ENCODE measurements around the gene CDH2. TPM values are rescaled to one million over a fixed set of nuclear protein-coding genes. Genes with fewer than 3 reads are reported as not detected.

Gene CDH2
- total RNA-seq, 1 experiment from 2014 or later = 36.2 TPM

GRCh38 chr18:28041366-28041765, 135.6 kb downstream of the CDH2 start:
- H4K8ac ChIP-seq (replicated peaks; ENCODE audit: insufficient read length, low read depth, low read length) = no peak overlapping the region
- no peak overlapping the region for H4K5ac ChIP-seq (ENCODE audit: insufficient read length, low read depth, low read length)
- H3K18ac ChIP-seq (ENCODE audit: insufficient read length, low read depth, low read length) = no peak overlapping the region
- H3K27me3 ChIP-seq (ENCODE audit: insufficient read depth, low read length) = no peaks in the 10 kb centered on the region
- no peak for DNase-seq
- no peak overlapping the region for H2AFZ ChIP-seq (ENCODE audit: low read length)
- no peak overlapping the region for H3K14ac ChIP-seq (ENCODE audit: insufficient read depth, low read length)
- H3K4me1 ChIP-seq (ENCODE audit: insufficient read depth, low read length) = peaks cover 15% of the 10 kb centered on the region
- H3K4ac ChIP-seq (ENCODE audit: low read depth, low read length) = no peak overlapping the region
- H4K91ac ChIP-seq (ENCODE audit: insufficient read length, low read depth, low read length) = no peak overlapping the region
- H2BK15ac ChIP-seq (ENCODE audit: low read depth, low read length) = no peak overlapping the region
- no peak overlapping the region for H3K27ac ChIP-seq (ENCODE audit: insufficient read length, low read depth, low read length)
- WGBS (ENCODE audit: extremely low coverage, insufficient read length, low lambda C conversion rate) = no CpG with 5 or more reads among the region's 5 CpGs
- no peak overlapping the region for H3T11ph ChIP-seq (ENCODE audit: low read length)
- TF ChIP-seq CTCF (conservative IDR thresholded peaks at IDR 0.05) = no peak
- no peak overlapping the region for H3K23ac ChIP-seq (ENCODE audit: insufficient read length, low read depth, low read length)
- Mint-ChIP-seq H3K4me3 (no peak overlapping the region), H3K27me3 (ENCODE audit: low read depth) (no peaks in the 10 kb centered on the region), H3K27ac (no peak overlapping the region), H3K4me1 (peaks cover 34 to 44% of the 10 kb centered on the region in 2 experiments), H3K9me3 (no peaks in the 10 kb centered on the region), H3K36me3 (ENCODE audit: insufficient read depth in 1 of 3, low read depth in 3 of 3) (no peaks in the 10 kb centered on the region)
- H4K20me1 ChIP-seq (ENCODE audit: control insufficient read depth, insufficient read depth, insufficient read length) = no peaks in the 10 kb centered on the region
- no peaks in the 10 kb centered on the region for H3K23me2 ChIP-seq (ENCODE audit: insufficient read length, low read depth, low read length, poor library complexity, severe bottlenecking)
- no peak overlapping the region for H2BK20ac ChIP-seq (ENCODE audit: low read depth, low read length, poor library complexity, severe bottlenecking)
- H3K9me3 ChIP-seq (ENCODE audit: control insufficient read depth, low read depth, low read length) = no peaks in the 10 kb centered on the region
- no peak overlapping the region for H3K9ac ChIP-seq (ENCODE audit: extremely low read depth, insufficient read length, low read length)
- H3K79me1 ChIP-seq (ENCODE audit: insufficient read depth, low read depth, low read length, poor library complexity, severe bottlenecking) = no peaks in the 10 kb centered on the region
- no peak overlapping the region for H2BK12ac ChIP-seq (ENCODE audit: insufficient read length, low read depth, low read length)
- no peaks in the 10 kb centered on the region; the same call in 1 of the 2 replicates for H3K79me2 ChIP-seq (ENCODE audit: insufficient read depth, low read length)
- H3K56ac ChIP-seq (ENCODE audit: insufficient read length, low read depth, low read length) = no peak overlapping the region
- no peak overlapping the region for H2BK5ac ChIP-seq (ENCODE audit: insufficient read length, low read length)
- no peak overlapping the region for H2BK120ac ChIP-seq (ENCODE audit: low read depth, low read length, poor library complexity, severe bottlenecking)
- no peak overlapping the region for H2AK5ac ChIP-seq (ENCODE audit: insufficient read length, low read length)
- no peak overlapping the region for H3K4me2 ChIP-seq (ENCODE audit: insufficient read depth, insufficient read length, low read length)
